ENCODE measurements around the gene DLG5.

- TF ChIP-seq POLR2A (IDR thresholded peaks at IDR 0.05) (no peak), CTCF (IDR thresholded peaks at IDR 0.05) (no peak)
Measured at GRCh38 chr10:77940627-77941026, 14.1 kb upstream of the DLG5 start.
